HL-60 (cell line): ENCODE measurements around the gene FADD.
A peak's percentile ranks its signal among the peaks of the same experiment; 100 is the strongest.

Source experiments
- DNase-seq, 2 experiments: peaks; one replicate each; pipeline ENCODE4 v3.0.0-alpha.2; 2010 to 2020; ENCODE audit warnings: low read depth in 1 of 2, low spot score in 1 of 2
- H3K27ac ChIP-seq: fragments of 250-450 bp; sonication (Bioruptor Pico); replicated peaks from 2 replicates; pipeline ENCODE4 v1.5.1; 2020; ENCODE audit warnings: mild to moderate bottlenecking, moderate library complexity
- H3K27me3 ChIP-seq: fragments of 250-450 bp; sonication (Bioruptor Pico); 2 replicates; pipeline ENCODE4 v1.5.1; 2021; ENCODE audit warnings: mild to moderate bottlenecking, moderate library complexity; ENCODE audit not compliant: insufficient read depth, poor library complexity, severe bottlenecking
- H3K4me3 ChIP-seq: replicated peaks from 2 replicates; pipeline ENCODE4 v1.5.1; 2011; ENCODE audit warnings: mild to moderate bottlenecking, control low read depth, low read length; ENCODE audit not compliant: insufficient read depth
- GABPA ChIP-seq: IDR thresholded peaks from 2 replicates; pipeline ENCODE4 v1.6.1; 2012; ENCODE audit warnings: low read depth
- POLR2AphosphoS5 ChIP-seq: IDR thresholded peaks from 2 replicates; pipeline ENCODE4 v1.6.1; 2012; ENCODE audit warnings: low read depth
- SPI1 ChIP-seq: IDR thresholded peaks from 2 replicates; pipeline ENCODE4 v1.6.1; 2012; ENCODE audit warnings: low read depth, mild to moderate bottlenecking, borderline replicate concordance
- TF ChIP-seq, protein P1 (sequence below): IDR thresholded peaks from one replicate; pipeline ENCODE4 v1.5.1; 2011; ENCODE audit warnings: low read length, control low read depth, inconsistent platforms; ENCODE audit not compliant: insufficient read depth
- TF ChIP-seq, protein P2 (sequence below): IDR thresholded peaks from 2 replicates; pipeline ENCODE4 v1.6.1; 2012; ENCODE audit warnings: low read depth; ENCODE audit not compliant: insufficient replicate concordance

The FADD gene

DNA sequence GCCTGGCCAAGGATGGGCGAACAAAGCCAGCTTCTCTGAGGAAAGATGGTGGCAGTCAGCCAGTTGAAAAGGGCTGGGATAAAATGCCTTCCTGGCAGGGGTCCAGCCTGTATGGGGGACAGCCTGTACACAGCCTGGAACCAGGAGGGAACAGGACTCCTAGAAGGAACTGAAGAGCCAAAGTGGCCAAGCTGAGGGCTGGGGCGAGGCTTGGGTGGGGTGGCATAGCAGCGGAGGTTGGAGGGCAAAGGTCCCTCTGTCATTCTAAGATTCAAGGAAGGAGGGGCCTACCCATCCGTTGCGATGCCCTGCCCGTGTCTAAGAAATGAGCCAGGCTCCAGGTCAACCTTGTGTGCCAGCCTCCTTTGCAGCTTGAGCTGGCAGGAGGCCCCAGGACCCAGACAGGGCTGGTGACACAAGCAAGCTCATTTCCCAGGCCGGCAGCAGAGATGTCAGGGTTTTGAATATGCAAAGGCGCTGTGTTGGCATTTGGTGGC, 22.6 kb downstream of the FADD start:
- Histone ChIP-seq H3K27ac (no peak overlapping the region), H3K4me3 (no peak overlapping the region), H3K27me3 (no peaks in the 10 kb centered on the region)
- DNase-seq: no peak
- TF ChIP-seq SPI1: no peak
- no peak for TF ChIP-seq GABPA
- TF ChIP-seq, protein P1, sequence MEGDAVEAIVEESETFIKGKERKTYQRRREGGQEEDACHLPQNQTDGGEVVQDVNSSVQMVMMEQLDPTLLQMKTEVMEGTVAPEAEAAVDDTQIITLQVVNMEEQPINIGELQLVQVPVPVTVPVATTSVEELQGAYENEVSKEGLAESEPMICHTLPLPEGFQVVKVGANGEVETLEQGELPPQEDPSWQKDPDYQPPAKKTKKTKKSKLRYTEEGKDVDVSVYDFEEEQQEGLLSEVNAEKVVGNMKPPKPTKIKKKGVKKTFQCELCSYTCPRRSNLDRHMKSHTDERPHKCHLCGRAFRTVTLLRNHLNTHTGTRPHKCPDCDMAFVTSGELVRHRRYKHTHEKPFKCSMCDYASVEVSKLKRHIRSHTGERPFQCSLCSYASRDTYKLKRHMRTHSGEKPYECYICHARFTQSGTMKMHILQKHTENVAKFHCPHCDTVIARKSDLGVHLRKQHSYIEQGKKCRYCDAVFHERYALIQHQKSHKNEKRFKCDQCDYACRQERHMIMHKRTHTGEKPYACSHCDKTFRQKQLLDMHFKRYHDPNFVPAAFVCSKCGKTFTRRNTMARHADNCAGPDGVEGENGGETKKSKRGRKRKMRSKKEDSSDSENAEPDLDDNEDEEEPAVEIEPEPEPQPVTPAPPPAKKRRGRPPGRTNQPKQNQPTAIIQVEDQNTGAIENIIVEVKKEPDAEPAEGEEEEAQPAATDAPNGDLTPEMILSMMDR: no peak
- TF ChIP-seq POLR2AphosphoS5: no peak

- TF ChIP-seq SPI1: no peak
- TF ChIP-seq GABPA: no peak
- TF ChIP-seq, protein P1: no peak
- TF ChIP-seq POLR2AphosphoS5: no peak
- TF ChIP-seq, protein P2, sequence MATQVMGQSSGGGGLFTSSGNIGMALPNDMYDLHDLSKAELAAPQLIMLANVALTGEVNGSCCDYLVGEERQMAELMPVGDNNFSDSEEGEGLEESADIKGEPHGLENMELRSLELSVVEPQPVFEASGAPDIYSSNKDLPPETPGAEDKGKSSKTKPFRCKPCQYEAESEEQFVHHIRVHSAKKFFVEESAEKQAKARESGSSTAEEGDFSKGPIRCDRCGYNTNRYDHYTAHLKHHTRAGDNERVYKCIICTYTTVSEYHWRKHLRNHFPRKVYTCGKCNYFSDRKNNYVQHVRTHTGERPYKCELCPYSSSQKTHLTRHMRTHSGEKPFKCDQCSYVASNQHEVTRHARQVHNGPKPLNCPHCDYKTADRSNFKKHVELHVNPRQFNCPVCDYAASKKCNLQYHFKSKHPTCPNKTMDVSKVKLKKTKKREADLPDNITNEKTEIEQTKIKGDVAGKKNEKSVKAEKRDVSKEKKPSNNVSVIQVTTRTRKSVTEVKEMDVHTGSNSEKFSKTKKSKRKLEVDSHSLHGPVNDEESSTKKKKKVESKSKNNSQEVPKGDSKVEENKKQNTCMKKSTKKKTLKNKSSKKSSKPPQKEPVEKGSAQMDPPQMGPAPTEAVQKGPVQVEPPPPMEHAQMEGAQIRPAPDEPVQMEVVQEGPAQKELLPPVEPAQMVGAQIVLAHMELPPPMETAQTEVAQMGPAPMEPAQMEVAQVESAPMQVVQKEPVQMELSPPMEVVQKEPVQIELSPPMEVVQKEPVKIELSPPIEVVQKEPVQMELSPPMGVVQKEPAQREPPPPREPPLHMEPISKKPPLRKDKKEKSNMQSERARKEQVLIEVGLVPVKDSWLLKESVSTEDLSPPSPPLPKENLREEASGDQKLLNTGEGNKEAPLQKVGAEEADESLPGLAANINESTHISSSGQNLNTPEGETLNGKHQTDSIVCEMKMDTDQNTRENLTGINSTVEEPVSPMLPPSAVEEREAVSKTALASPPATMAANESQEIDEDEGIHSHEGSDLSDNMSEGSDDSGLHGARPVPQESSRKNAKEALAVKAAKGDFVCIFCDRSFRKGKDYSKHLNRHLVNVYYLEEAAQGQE: no peak
- H3K27me3 ChIP-seq: no peaks in the 10 kb centered on the region
- no peak overlapping the region for H3K27ac ChIP-seq
- no peak for DNase-seq
- H3K4me3 ChIP-seq: no peak overlapping the region
Observed at GRCh38 chr11:70226183-70226582, 23.1 kb downstream of the FADD start.

DNA sequence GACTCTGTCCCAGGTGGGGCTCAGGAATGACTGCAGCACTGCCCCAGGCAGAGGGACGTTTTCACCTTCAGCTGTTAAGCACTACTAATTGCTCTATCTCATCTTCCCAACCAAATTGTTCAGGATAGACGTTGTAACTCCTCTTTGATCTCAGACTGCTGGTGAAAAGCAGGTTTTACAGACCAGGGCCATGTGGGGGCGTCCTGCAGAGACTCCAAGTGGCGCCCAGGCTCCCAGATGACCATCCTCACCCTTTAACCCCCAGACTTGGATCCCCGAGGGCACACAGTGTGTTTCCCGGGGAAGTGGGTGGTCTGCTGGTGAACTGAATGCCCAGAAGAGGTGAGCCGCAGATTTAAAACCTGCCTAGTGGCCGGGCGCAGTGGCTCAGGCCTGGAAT, 23.9 kb downstream of the FADD start:
- TF ChIP-seq, protein P1: peak; percentile 25
- TF ChIP-seq, protein P2: no peak
- H3K4me3 ChIP-seq: no peak overlapping the region
- H3K27ac ChIP-seq: no peak overlapping the region
- H3K27me3 ChIP-seq: no peaks in the 10 kb centered on the region
- no peak for DNase-seq

DNA sequence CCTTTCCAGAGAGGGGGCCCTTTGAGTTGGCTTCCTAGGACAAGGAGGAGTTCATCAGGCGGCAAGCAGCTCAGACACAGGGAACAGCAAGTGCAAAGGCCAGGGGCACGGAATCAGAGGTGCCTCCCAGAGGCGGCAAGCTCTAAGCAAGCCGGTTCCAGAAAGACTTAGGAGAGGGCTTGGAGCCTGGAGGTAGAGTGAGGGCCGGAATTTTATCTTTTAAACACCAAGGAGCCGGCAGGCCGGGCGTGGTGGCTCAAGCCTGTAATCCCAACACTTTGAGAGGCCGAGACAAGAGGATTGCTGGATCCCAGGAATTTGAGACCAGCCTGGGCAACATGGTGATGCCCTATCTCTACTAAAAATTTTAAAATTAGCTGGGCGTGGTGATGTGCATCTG, 26.6 kb downstream of the FADD start:
- Histone ChIP-seq H3K27ac (no peak overlapping the region), H3K27me3 (no peaks in the 10 kb centered on the region), H3K4me3 (no peak overlapping the region)
- no peak for TF ChIP-seq SPI1
- TF ChIP-seq GABPA: no peak
- TF ChIP-seq, protein P2: no peak
- TF ChIP-seq, protein P1: no peak
- TF ChIP-seq POLR2AphosphoS5: no peak
- no peak for DNase-seq
